Stomach (tissue), 9 donors: ENCODE data around the gene SLC22A17. TPM values are rescaled to one million over a fixed set of nuclear protein-coding genes. Genes with fewer than 3 reads are reported as not detected.

Experiments used
- DNase-seq, 2 donors: peaks; one replicate each; pipeline versions ENCODE4 v3.0.0 to v3.0.0-alpha.2; 2013 to 2019
- H3K27ac ChIP-seq, 5 donors: fragments of 200-600 bp in 4 of 5; sonication (generic) in 4 of 5; one replicate each; pipeline ENCODE4 v1.5.1; 2013 to 2019; ENCODE audit warnings: mild to moderate bottlenecking in 1 of 5, moderate library complexity in 1 of 5
- H3K27me3 ChIP-seq, 3 donors: fragments of 200-600 bp; sonication (generic); one replicate each; pipeline ENCODE4 v1.5.1; 2017 to 2019; ENCODE audit warnings: mixed run types in 1 of 3
- H3K36me3 ChIP-seq, 4 donors: fragments of 200-600 bp; sonication (generic); 1 replicate in 3 of 4; 2 replicates in 1 of 4; pipeline ENCODE4 v1.5.1; 2016 to 2019
- H3K4me1 ChIP-seq, 4 donors: fragments of 200-600 bp; sonication (generic); one replicate each; pipeline ENCODE4 v1.5.1; 2016 to 2019
- H3K4me3 ChIP-seq, 4 donors: fragments of 200-600 bp; sonication (generic) in 3 of 4; one replicate each; pipeline ENCODE4 v1.5.1; 2016 to 2019; ENCODE audit warnings: mild to moderate bottlenecking in 1 of 4
- H3K9me3 ChIP-seq, 4 donors: fragments of 200-600 bp; sonication (generic); one replicate each; pipeline ENCODE4 v1.5.1; 2016 to 2019
- CTCF ChIP-seq, 7 experiments: fragments of 450-650 bp in 4 of 7; fragments of 200-600 bp in 3 of 7; sonication (generic) in 3 of 7; IDR thresholded peaks; one replicate each; pipeline ENCODE4 v1.5.1; 2016 to 2019; ENCODE audit warnings: antibody characterized with exemption in 7 of 7, control low read depth in 2 of 7, mild to moderate bottlenecking in 1 of 7
- EP300 ChIP-seq: sonication (generic); formaldehyde crosslinking; IDR thresholded peaks from one replicate; pipeline ENCODE4 v1.6.1; 2017; ENCODE audit warnings: antibody characterized with exemption
- POLR2A ChIP-seq, 4 donors: fragments of 450-650 bp; IDR thresholded peaks; one replicate each; pipeline ENCODE4 v1.6.1; 2016; ENCODE audit warnings: antibody characterized with exemption in 4 of 4, control low read depth in 2 of 4, mild to moderate bottlenecking in 1 of 4, moderate library complexity in 1 of 4
- POLR2AphosphoS5 ChIP-seq, 3 donors: sonication (generic); formaldehyde crosslinking; IDR thresholded peaks; one replicate each; pipeline ENCODE4 v1.6.1; 2016; ENCODE audit warnings: antibody characterized with exemption in 3 of 3
- WGBS, 5 donors: extraction: QIAGEN DNeasy Blood & Tissue Kit in 3 of 5; methylation state at CpG; one replicate each; pipeline versions ENCODE4 v1.1.5 to v1.1.7; 2013 to 2018; 5-methylcytosine and 5-hydroxymethylcytosine counted together
- intact Hi-C: fragments of 100-400 bp; cut with DNase I; formaldehyde crosslinking; loops from one replicate; pipeline ENCODE4 v1.15.1; 2023; ENCODE audit warnings: low total_unique reads
- polyA plus RNA-seq, 3 donors: library from polyadenylated mRNA; stranded (reverse); fragments of 200-250 nt; gene quantifications; one replicate each; pipeline ENCODE4 v1.2.3, GENCODE V29; 2013
- small RNA-seq, 4 donors: library from RNA; depleted of rRNA; stranded (forward); fragments of <200 nt; gene quantifications; one replicate each; pipeline ENCODE3, GENCODE V24; 2016
- total RNA-seq, 5 donors: library from RNA; depleted of rRNA; stranded (reverse); fragments of >200 nt; gene quantifications; one replicate each; pipeline versions ENCODE4 v1.1.0 to v1.2.3, GENCODE V29; 2014 to 2016
- donor health status: healthy with polysubstance abuse.
- donor health status: Bipolar disorder and iron deficiency.
- donor health status: healthy.

Gene SLC22A17
- total and polyA plus RNA-seq, 8 donors, result 7.0 to 33.3 (median 17.2) TPM

DNA sequence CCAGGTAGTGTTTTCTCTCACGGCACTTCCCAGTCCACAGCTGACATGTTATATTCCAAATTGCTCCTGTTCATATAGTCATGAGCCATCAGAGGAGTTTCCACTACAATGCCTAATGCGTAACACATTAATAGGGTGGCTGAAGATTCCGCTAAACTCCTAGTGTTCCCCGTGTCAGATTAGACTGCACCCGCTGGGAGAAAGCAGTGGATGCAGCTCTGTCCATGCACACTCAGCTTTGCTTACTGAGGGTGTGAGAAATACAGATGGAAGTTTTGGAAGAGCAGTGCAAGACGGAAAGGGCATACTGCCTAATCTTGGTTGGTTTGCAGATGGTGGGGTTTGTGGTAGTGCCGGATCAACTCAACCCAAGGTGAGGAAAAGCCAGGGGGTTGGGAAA, 55.6 kb downstream of the SLC22A17 start:
- no peak for DNase-seq
- Histone ChIP-seq H3K27me3 (no peaks in the 10 kb centered on the region), H3K4me1 (peaks cover 24 to 42% (median 36%) of the 10 kb centered on the region in 4 donors), H3K4me3 (no peak overlapping the region), H3K27ac (peak overlapping the region in 2 of 5 donors; percentile 98), H3K9me3 (no peaks in the 10 kb centered on the region), H3K36me3 (peaks cover 0 to 23% (median 8%) of the 10 kb centered on the region in 4 donors)
- intact Hi-C loops, result no loop called here
- 83 to 89% (median 85%) methylated on average over 7 of the region's 7 CpGs for WGBS, 5 donors
- no peak for TF ChIP-seq POLR2A (IDR thresholded peaks at IDR 0.05)
- TF ChIP-seq EP300, result no peak
- TF ChIP-seq CTCF (IDR thresholded peaks at IDR 0.05), result no peak
- TF ChIP-seq POLR2AphosphoS5 (IDR thresholded peaks at IDR 0.05), result no peak

Small RNA genes within 50 kb of the gene (small RNA-seq; reads per million reads assigned to genes)
- 0 reads per million in 4 donors for gene MIR208A

Other genes with a start within 250 kb of the SLC22A17 start
- not detected for gene CIROP, start 247.9 kb downstream of the SLC22A17 start, total RNA-seq
- not detected for gene CIROP, start 247.9 kb downstream of the SLC22A17 start, polyA plus RNA-seq
- not detected for gene CEBPE, start 233.6 kb downstream of the SLC22A17 start, total RNA-seq
- under 1 TPM in 1 of 3 donors, not detected in 2; 0.37 TPM for gene CEBPE, start 233.6 kb downstream of the SLC22A17 start, polyA plus RNA-seq
- 100 to 1,000 TPM in 1 of 5 donors, 10 to 100 TPM in 3, 1 to 10 TPM in 1; 1.2 to 102 (median 43.7) TPM for gene SLC7A8, start 169.2 kb downstream of the SLC22A17 start, total RNA-seq
- 10 to 100 TPM; 22.1 to 33.9 (median 22.4) TPM for gene SLC7A8, start 169.2 kb downstream of the SLC22A17 start, polyA plus RNA-seq
- gene RNF212B, start 115.0 kb downstream of the SLC22A17 start, total RNA-seq, result not detected
- 1 to 10 TPM in 2 of 3 donors, under 1 TPM in 1; 0.40 to 1.1 (median 1.1) TPM for gene RNF212B, start 115.0 kb downstream of the SLC22A17 start, polyA plus RNA-seq
- 100 to 1,000 TPM in 1 of 5 donors, 10 to 100 TPM in 1, 1 to 10 TPM in 3; 5.1 to 103 (median 8.3) TPM for gene HOMEZ, start 66.8 kb downstream of the SLC22A17 start, total RNA-seq
- gene HOMEZ, start 66.8 kb downstream of the SLC22A17 start, polyA plus RNA-seq, result 1 to 10 TPM; 5.8 to 9.6 (median 7.0) TPM
- gene PPP1R3E, start 50.0 kb downstream of the SLC22A17 start, total RNA-seq, result 10 to 100 TPM in 1 of 5 donors, 1 to 10 TPM in 4; 1.7 to 17.0 (median 6.8) TPM
- 10 to 100 TPM; 13.5 to 17.6 (median 16.4) TPM for gene PPP1R3E, start 50.0 kb downstream of the SLC22A17 start, polyA plus RNA-seq
- gene BCL2L2, start 46.1 kb downstream of the SLC22A17 start, total RNA-seq, result 10 to 100 TPM; 14.0 to 47.5 (median 39.8) TPM
- gene BCL2L2, start 46.1 kb downstream of the SLC22A17 start, polyA plus RNA-seq, result 10 to 100 TPM; 28.1 to 84.1 (median 48.4) TPM
- gene PABPN1, start 31.4 kb downstream of the SLC22A17 start, total RNA-seq, result 100 to 1,000 TPM in 2 of 5 donors, 10 to 100 TPM in 3; 24.5 to 152 (median 70.5) TPM
- gene PABPN1, start 31.4 kb downstream of the SLC22A17 start, polyA plus RNA-seq, result 100 to 1,000 TPM; 131 to 190 (median 147) TPM
- gene EFS, start 12.3 kb upstream of the SLC22A17 start, total RNA-seq, result 1 to 10 TPM; 3.1 to 9.6 (median 5.5) TPM
- gene EFS, start 12.3 kb upstream of the SLC22A17 start, polyA plus RNA-seq, result 10 to 100 TPM in 1 of 3 donors, 1 to 10 TPM in 2; 3.4 to 20.6 (median 6.8) TPM
- gene IL25, start 19.9 kb upstream of the SLC22A17 start, total RNA-seq, result not detected
- not detected for gene IL25, start 19.9 kb upstream of the SLC22A17 start, polyA plus RNA-seq
- 1 to 10 TPM in 1 of 5 donors, not detected in 4; 1.3 TPM for gene CMTM5, start 24.2 kb upstream of the SLC22A17 start, total RNA-seq
- gene CMTM5, start 24.2 kb upstream of the SLC22A17 start, polyA plus RNA-seq, result 1 to 10 TPM in 1 of 3 donors, under 1 TPM in 2; 0.61 to 1.3 (median 0.87) TPM
- gene MYH6, start 55.4 kb upstream of the SLC22A17 start, total RNA-seq, result under 1 TPM in 1 of 5 donors, not detected in 4; 0.37 TPM
- gene MYH6, start 55.4 kb upstream of the SLC22A17 start, polyA plus RNA-seq, result 1 to 10 TPM in 2 of 3 donors, under 1 TPM in 1; 0.50 to 3.2 (median 1.4) TPM
- under 1 TPM in 1 of 5 donors, not detected in 4; 0.73 TPM for gene MYH7, start 82.8 kb upstream of the SLC22A17 start, total RNA-seq
- 1 to 10 TPM in 2 of 3 donors, under 1 TPM in 1; 0.23 to 4.9 (median 4.0) TPM for gene MYH7, start 82.8 kb upstream of the SLC22A17 start, polyA plus RNA-seq
- 10 to 100 TPM in 4 of 5 donors, 1 to 10 TPM in 1; 3.5 to 72.7 (median 20.3) TPM for gene NGDN, start 116.8 kb upstream of the SLC22A17 start, total RNA-seq
- 10 to 100 TPM; 27.6 to 38.5 (median 35.7) TPM for gene NGDN, start 116.8 kb upstream of the SLC22A17 start, polyA plus RNA-seq
- gene ZFHX2, start 198.9 kb upstream of the SLC22A17 start, total RNA-seq, result 1 to 10 TPM in 1 of 5 donors, under 1 TPM in 4; under 0.01 to 2.9 (median 0.43) TPM
- 1 to 10 TPM in 1 of 3 donors, under 1 TPM in 1, not detected in 1; 0.68 to 1.1 TPM for gene ZFHX2, start 198.9 kb upstream of the SLC22A17 start, polyA plus RNA-seq
- 100 to 1,000 TPM in 1 of 5 donors, 10 to 100 TPM in 3, 1 to 10 TPM in 1; 8.5 to 170 (median 20.6) TPM for gene THTPA, start 203.4 kb upstream of the SLC22A17 start, total RNA-seq
- gene THTPA, start 203.4 kb upstream of the SLC22A17 start, polyA plus RNA-seq, result 10 to 100 TPM in 2 of 3 donors, 1 to 10 TPM in 1; 8.6 to 16.7 (median 15.9) TPM
- gene AP1G2, start 214.9 kb upstream of the SLC22A17 start, total RNA-seq, result 100 to 1,000 TPM in 4 of 5 donors, 10 to 100 TPM in 1; 39.1 to 531 (median 212) TPM
- gene AP1G2, start 214.9 kb upstream of the SLC22A17 start, polyA plus RNA-seq, result 100 to 1,000 TPM in 2 of 3 donors, 10 to 100 TPM in 1; 85.9 to 214 (median 113) TPM
- 1 to 10 TPM in 1 of 5 donors, under 1 TPM in 2, not detected in 2; 0.43 to 1.1 (median 0.58) TPM for gene JPH4, start 225.9 kb upstream of the SLC22A17 start, total RNA-seq
- under 1 TPM; 0.15 to 0.50 (median 0.30) TPM for gene JPH4, start 225.9 kb upstream of the SLC22A17 start, polyA plus RNA-seq